Osteoblast (primary cell): Measurements from ENCODE around the gene MPV17L. TPM values are rescaled to one million over a fixed set of nuclear protein-coding genes. Genes with fewer than 3 reads are reported as not detected.

ENCODE experiments used
- DNase-seq: peaks from one replicate; pipeline ENCODE4 v3.0.0; 2011; ENCODE audit warnings: low spot score, mixed read lengths; ENCODE audit not compliant: insufficient read length; ENCODE audit errors: missing footprints
- H2AFZ ChIP-seq: 2 replicates; pipeline ENCODE4 v1.6.0; 2011; ENCODE audit warnings: mild to moderate bottlenecking, low read length
- H3K27ac ChIP-seq: 2 replicates; pipeline ENCODE4 v1.5.1; 2011; ENCODE audit warnings: mild to moderate bottlenecking, low read depth, low read length, moderate library complexity
- H3K27me3 ChIP-seq: 2 replicates; pipeline ENCODE4 v1.6.0; 2012; ENCODE audit warnings: mild to moderate bottlenecking, control low read depth, inconsistent platforms, low read length, moderate library complexity; ENCODE audit not compliant: insufficient read depth
- H3K36me3 ChIP-seq: 2 replicates; pipeline ENCODE4 v1.5.1; 2011; ENCODE audit warnings: mild to moderate bottlenecking, low read length, control low read depth, moderate library complexity; ENCODE audit not compliant: insufficient read depth
- H3K4me1 ChIP-seq: 2 replicates; pipeline ENCODE4 v1.5.1; 2011; ENCODE audit warnings: mild to moderate bottlenecking, low read length, control low read depth, moderate library complexity; ENCODE audit not compliant: insufficient read depth
- H3K4me2 ChIP-seq: 2 replicates; pipeline ENCODE4 v1.6.0; 2011; ENCODE audit warnings: mild to moderate bottlenecking, low read length; ENCODE audit not compliant: insufficient read depth
- H3K4me3 ChIP-seq: fragments of 200-600 bp; sonication (generic); 3 replicates; pipeline ENCODE4 v1.5.1; 2012; ENCODE audit warnings: mild to moderate bottlenecking, low read length, inconsistent platforms; ENCODE audit not compliant: insufficient read depth
- H3K79me2 ChIP-seq: 2 replicates; pipeline ENCODE4 v1.6.0; 2012; ENCODE audit warnings: mild to moderate bottlenecking, low read length, control low read depth, inconsistent platforms; ENCODE audit not compliant: insufficient read depth
- H3K9me3 ChIP-seq: 2 replicates; pipeline ENCODE4 v1.5.1; 2011; ENCODE audit warnings: low read depth, low read length, control low read depth
- H4K20me1 ChIP-seq: 2 replicates; pipeline ENCODE4 v1.6.0; 2012; ENCODE audit warnings: mild to moderate bottlenecking, low read length, control low read depth; ENCODE audit not compliant: insufficient read depth
- CTCF ChIP-seq: IDR thresholded peaks from 2 replicates; pipeline ENCODE4 v1.5.1; 2011; ENCODE audit warnings: mild to moderate bottlenecking, low read depth, low read length, moderate library complexity; ENCODE audit errors: extremely low read depth
- total RNA-seq: library from RNA; depleted of rRNA; stranded (reverse); fragments of >200 nt; gene quantifications from 2 replicates; pipeline ENCODE4 v1.2.3, GENCODE V29; 2012

MPV17L gene
- total RNA-seq, 1 donor: 0.36 TPM

DNA sequence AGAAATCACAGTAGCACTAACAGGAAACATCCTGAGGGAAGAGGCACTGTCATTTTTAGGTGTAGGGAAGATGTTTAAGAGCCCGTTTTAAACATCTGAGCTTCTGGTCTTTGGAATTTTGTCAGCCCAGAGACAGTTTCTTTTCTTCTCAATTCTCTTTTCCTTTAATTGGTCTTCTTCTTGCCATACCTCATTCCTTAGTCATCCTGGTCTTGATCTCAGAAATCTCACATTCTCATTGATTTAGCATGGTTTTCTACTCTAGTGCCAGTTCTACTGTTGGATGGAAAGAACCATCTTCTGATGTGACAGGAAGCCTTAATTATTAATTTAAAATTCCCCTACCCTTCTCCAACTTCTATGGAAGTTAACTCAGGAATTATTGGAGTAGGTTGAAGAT is 64.2 kb downstream of the MPV17L start:
- Histone ChIP-seq H3K9me3 (no peaks in the 10 kb centered on the region), H3K79me2 (peaks cover 38% of the 10 kb centered on the region), H3K4me1 (peaks cover 11% of the 10 kb centered on the region), H3K4me2 (no peak overlapping the region), H4K20me1 (peaks cover 66% of the 10 kb centered on the region), H3K36me3 (peaks cover 3% of the 10 kb centered on the region), H2AFZ (no peak overlapping the region), H3K4me3 (no peak overlapping the region), H3K27me3 (no peaks in the 10 kb centered on the region), H3K27ac (no peak overlapping the region)
- TF ChIP-seq CTCF: no peak
- DNase-seq: no peak

DNA sequence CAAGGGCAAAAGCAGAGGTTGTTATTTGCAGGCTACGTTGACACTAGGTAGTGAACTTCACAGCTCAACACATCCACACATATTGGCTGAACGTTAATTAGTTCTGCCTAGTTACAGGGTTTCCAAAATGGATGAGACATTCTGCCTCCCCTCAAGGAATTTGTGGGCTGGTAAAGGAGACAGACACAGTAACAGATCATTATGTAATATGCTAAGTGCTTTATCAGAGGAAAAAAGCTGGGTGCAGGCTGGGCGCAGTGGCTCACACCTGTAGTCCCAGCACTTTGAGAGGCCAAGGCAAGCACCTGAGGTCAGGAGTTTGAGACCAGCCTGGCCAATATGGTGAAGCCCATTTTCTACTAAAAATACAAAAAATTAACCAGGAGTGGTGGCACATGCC is 65.0 kb downstream of the MPV17L start:
- peaks cover 3% of the 10 kb centered on the region for H3K36me3 ChIP-seq
- no peak overlapping the region for H3K4me2 ChIP-seq
- TF ChIP-seq CTCF: no peak
- H2AFZ ChIP-seq: no peak overlapping the region
- H3K27ac ChIP-seq: no peak overlapping the region
- no peaks in the 10 kb centered on the region for H3K9me3 ChIP-seq
- H3K27me3 ChIP-seq: no peaks in the 10 kb centered on the region
- no peak overlapping the region for H3K4me3 ChIP-seq
- H3K79me2 ChIP-seq: peaks cover 39% of the 10 kb centered on the region
- H3K4me1 ChIP-seq: peaks cover 11% of the 10 kb centered on the region
- peaks cover 65% of the 10 kb centered on the region for H4K20me1 ChIP-seq
- DNase-seq: no peak

- Histone ChIP-seq H3K4me3 (no peak overlapping the region), H3K27me3 (no peaks in the 10 kb centered on the region), H3K9me3 (no peaks in the 10 kb centered on the region), H3K36me3 (peaks cover 3% of the 10 kb centered on the region), H4K20me1 (peaks cover 71% of the 10 kb centered on the region), H2AFZ (no peak overlapping the region), H3K4me1 (peaks cover 11% of the 10 kb centered on the region), H3K4me2 (peak overlapping the region; percentile 38), H3K27ac (no peak overlapping the region), H3K79me2 (peaks cover 44% of the 10 kb centered on the region)
- TF ChIP-seq CTCF: no peak
- DNase-seq: no peak
These were observed 65.8 kb downstream of the MPV17L start for GRCh38 chr16:15461376-15461775.

Other genes starting within 250 kb of the MPV17L start
- 3.2 and 5.4 TPM in 2 replicates for gene NPIPA5, start 17.5 kb upstream of the MPV17L start, total RNA-seq
- gene BMERB1, start 38.8 kb downstream of the MPV17L start, total RNA-seq: 57.2 and 77.2 TPM in 2 replicates
- 25.0 and 25.7 TPM in 2 replicates for gene MARF1, start 247.4 kb downstream of the MPV17L start, total RNA-seq